ENCODE results near the gene ALLC.

The ALLC gene

DNA sequence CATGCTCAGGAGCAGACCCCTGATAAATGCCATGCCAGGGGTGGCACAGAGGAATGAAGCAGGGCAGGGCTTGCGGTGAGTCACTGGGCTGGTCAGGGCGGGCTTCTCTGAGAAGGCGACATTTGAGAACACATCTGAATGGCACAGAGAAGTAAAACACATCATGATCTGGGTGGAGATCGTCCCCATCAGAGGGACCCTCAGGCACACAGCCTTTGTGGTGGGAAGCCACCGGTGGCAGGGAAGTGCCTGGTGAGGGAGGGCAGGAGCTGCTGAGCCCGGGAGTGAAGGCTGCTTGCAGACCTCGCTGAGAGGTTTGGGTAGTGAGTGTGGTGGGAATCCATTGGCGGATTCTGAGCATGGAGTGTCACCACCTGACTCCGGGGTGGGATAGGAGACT lies 89.8 kb downstream of the ALLC start:
- H3K27ac ChIP-seq (ENCODE audit: insufficient read depth, low read depth, low read length, poor library complexity, severe bottlenecking): no peak overlapping the region
- H3K4me1 ChIP-seq (ENCODE audit: control insufficient read depth, insufficient read depth, low read length): no peaks in the 10 kb centered on the region
- WGBS, 2 experiments: 93 to 94% methylated on average over 9 of the region's 9 CpGs
- no peaks in the 10 kb centered on the region for H3K9me3 ChIP-seq (ENCODE audit: control insufficient read depth, low read length)
- no peaks in the 10 kb centered on the region for H3K36me3 ChIP-seq (ENCODE audit: control insufficient read depth, insufficient read depth, low read length)
- no peaks in the 10 kb centered on the region for H3K27me3 ChIP-seq (ENCODE audit: control insufficient read depth, insufficient read depth, low read length, poor library complexity, severe bottlenecking)
- H3K4me3 ChIP-seq (ENCODE audit: insufficient read depth, low read depth, low read length): no peak overlapping the region

DNA sequence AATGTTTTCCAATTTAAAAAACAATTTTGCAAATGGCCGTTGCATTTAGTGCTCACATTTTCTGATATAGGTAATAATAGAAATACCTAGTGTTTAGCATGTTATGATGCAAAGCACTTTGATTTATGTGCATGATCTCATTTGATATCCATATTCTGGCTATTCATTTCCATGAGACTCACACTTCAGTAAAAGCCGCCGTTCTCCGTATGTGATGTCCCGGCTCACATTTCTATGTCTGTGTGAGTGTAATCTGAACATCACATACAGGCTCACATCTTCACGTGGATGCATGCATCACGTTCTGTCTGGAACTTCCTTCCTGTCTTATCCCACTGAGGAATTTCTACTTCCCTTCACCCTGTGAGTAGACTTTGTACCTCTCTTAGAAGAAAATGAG lies 91.2 kb downstream of the ALLC start:
- Histone ChIP-seq H3K36me3 (ENCODE audit: control insufficient read depth, insufficient read depth, low read length) (no peaks in the 10 kb centered on the region), H3K9me3 (ENCODE audit: control insufficient read depth, low read length) (no peaks in the 10 kb centered on the region), H3K27me3 (ENCODE audit: control insufficient read depth, insufficient read depth, low read length, poor library complexity, severe bottlenecking) (no peaks in the 10 kb centered on the region), H3K4me1 (ENCODE audit: control insufficient read depth, insufficient read depth, low read length) (no peaks in the 10 kb centered on the region), H3K4me3 (ENCODE audit: insufficient read depth, low read depth, low read length) (no peak overlapping the region), H3K27ac (ENCODE audit: insufficient read depth, low read depth, low read length, poor library complexity, severe bottlenecking) (no peak overlapping the region)
- whole genome bisulfite sequencing, 2 experiments: 96 to 98% methylated on average over 6 to 7 of the region's 7 CpGs

DNA sequence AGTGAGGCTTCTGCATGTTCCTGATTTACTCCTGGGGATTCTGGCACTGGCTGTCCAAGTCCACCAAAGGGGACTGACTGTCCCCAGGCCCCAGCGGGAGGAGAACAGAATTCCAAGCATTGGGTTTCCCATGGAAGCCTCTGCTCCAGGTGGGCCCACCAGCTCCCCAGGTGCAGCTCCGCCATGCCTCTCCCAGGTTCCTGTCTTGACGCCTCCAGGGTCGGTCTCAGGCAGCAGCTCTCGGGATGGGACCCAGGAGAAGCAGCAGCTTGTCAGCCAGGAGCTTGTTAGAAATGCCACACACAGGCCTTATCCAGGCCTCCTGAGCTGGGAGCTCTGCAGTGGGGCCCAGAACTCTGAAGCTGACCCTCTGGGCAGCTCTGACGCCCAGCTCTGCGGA lies 93.3 kb downstream of the ALLC start:
- Histone ChIP-seq H3K9me3 (ENCODE audit: control insufficient read depth, low read length) (no peaks in the 10 kb centered on the region), H3K27ac (ENCODE audit: insufficient read depth, low read depth, low read length, poor library complexity, severe bottlenecking) (no peak overlapping the region), H3K36me3 (ENCODE audit: control insufficient read depth, insufficient read depth, low read length) (no peaks in the 10 kb centered on the region), H3K4me1 (ENCODE audit: control insufficient read depth, insufficient read depth, low read length) (no peaks in the 10 kb centered on the region), H3K27me3 (ENCODE audit: control insufficient read depth, insufficient read depth, low read length, poor library complexity, severe bottlenecking) (no peaks in the 10 kb centered on the region), H3K4me3 (ENCODE audit: insufficient read depth, low read depth, low read length) (no peak overlapping the region)
- 92 to 96% methylated on average over 7 of the region's 7 CpGs for WGBS, 2 experiments

DNA sequence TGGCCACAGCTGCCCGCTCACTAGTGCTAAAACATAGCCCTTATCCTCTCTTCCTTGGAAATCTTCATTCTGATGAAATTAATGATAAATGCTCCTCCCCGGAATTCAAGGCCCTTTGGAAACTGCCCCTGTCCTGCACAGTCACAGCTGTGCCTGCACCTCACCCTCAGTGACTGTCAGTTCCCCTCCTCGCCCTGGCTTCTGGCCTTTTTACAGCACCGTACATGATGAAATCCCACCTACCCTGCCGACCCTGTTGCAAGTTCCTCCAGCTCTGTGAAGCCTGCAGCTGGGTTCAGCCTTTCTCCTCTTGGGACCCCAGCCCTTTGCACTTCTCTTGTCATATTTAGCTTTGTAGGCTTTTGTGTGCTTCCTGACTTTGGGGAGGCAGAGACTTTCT lies 93.8 kb downstream of the ALLC start:
- Histone ChIP-seq H3K36me3 (ENCODE audit: control insufficient read depth, insufficient read depth, low read length) (no peaks in the 10 kb centered on the region), H3K27ac (ENCODE audit: insufficient read depth, low read depth, low read length, poor library complexity, severe bottlenecking) (no peak overlapping the region), H3K4me3 (ENCODE audit: insufficient read depth, low read depth, low read length) (no peak overlapping the region), H3K27me3 (ENCODE audit: control insufficient read depth, insufficient read depth, low read length, poor library complexity, severe bottlenecking) (no peaks in the 10 kb centered on the region), H3K9me3 (ENCODE audit: control insufficient read depth, low read length) (no peaks in the 10 kb centered on the region), H3K4me1 (ENCODE audit: control insufficient read depth, insufficient read depth, low read length) (no peaks in the 10 kb centered on the region)
- 68 to 70% methylated on average over 5 of the region's 5 CpGs for WGBS, 2 experiments

All from ectodermal cell (in vitro differentiated cells).